Middle frontal gyrus (tissue), 1 donor: Measurements from ENCODE around the gene MAP3K5.
"Not testable (repeated sequence)": the region's sequence is repeated elsewhere in the genome, so short reads cannot be mapped to it uniquely, and the experiment has no call there.

Experiments
- DNase-seq: peaks from one replicate; pipeline ENCODE4 v3.0.0-alpha.2; 2015; ENCODE audit warnings: low spot score; ENCODE audit errors: extremely low spot score

The MAP3K5 gene

GRCh38 chr6:136725124-136725523 lies 67.2 kb downstream of the MAP3K5 start:
- DNase-seq: no peak

GRCh38 chr6:136723780-136724179 lies 68.5 kb downstream of the MAP3K5 start:
- DNase-seq: no peak

- no peak for DNase-seq
Observed at GRCh38 chr6:136721467-136721866, 70.8 kb downstream of the MAP3K5 start.

- DNase-seq: no peak
Observed at GRCh38 chr6:136720045-136720770, 72.1 kb downstream of the MAP3K5 start.

GRCh38 chr6:136719280-136720044 lies 72.8 kb downstream of the MAP3K5 start:
- peak; percentile 38 for DNase-seq

GRCh38 chr6:136718476-136718875 lies 73.8 kb downstream of the MAP3K5 start:
- DNase-seq: no peak

GRCh38 chr6:136717716-136717990 lies 74.6 kb downstream of the MAP3K5 start:
- no peak for DNase-seq

- peak; percentile 39 for DNase-seq
Observed at GRCh38 chr6:136716917-136717715, 75.2 kb downstream of the MAP3K5 start.

- not testable (repeated sequence) for DNase-seq
Observed at GRCh38 chr6:136712642-136713041, 79.6 kb downstream of the MAP3K5 start.

GRCh38 chr6:136711644-136712043 lies 80.6 kb downstream of the MAP3K5 start:
- DNase-seq: no peak

- DNase-seq: no peak
Observed at GRCh38 chr6:136710877-136711552, 81.3 kb downstream of the MAP3K5 start.

GRCh38 chr6:136709429-136709828 lies 82.8 kb downstream of the MAP3K5 start:
- no peak for DNase-seq

- peak; percentile 42 for DNase-seq
Observed at GRCh38 chr6:136706430-136706829, 85.8 kb downstream of the MAP3K5 start.

- DNase-seq: no peak
Observed at GRCh38 chr6:136703331-136703865, 88.9 kb downstream of the MAP3K5 start.

GRCh38 chr6:136701045-136701444 lies 91.2 kb downstream of the MAP3K5 start:
- no peak for DNase-seq

GRCh38 chr6:136699358-136699757 lies 92.9 kb downstream of the MAP3K5 start:
- no peak for DNase-seq

GRCh38 chr6:136696783-136697364 lies 95.4 kb downstream of the MAP3K5 start:
- DNase-seq: no peak

GRCh38 chr6:136696238-136696637 lies 96.0 kb downstream of the MAP3K5 start:
- DNase-seq: no peak

- DNase-seq: no peak
Observed at GRCh38 chr6:136695412-136695811, 96.9 kb downstream of the MAP3K5 start.

GRCh38 chr6:136693090-136693489 lies 99.2 kb downstream of the MAP3K5 start:
- DNase-seq: no peak

- DNase-seq: not testable (repeated sequence)
Observed at GRCh38 chr6:136687894-136688293, 104.4 kb downstream of the MAP3K5 start.
